NOMO-1 (cell line): Measurements from ENCODE around the gene ZFPM1.

Experiments
- DNase-seq, 2 experiments: peaks; one replicate each; lab custom pipeline; 2025; ENCODE audit not compliant: unreplicated experiment in 2 of 2; lab: John Stamatoyannopoulos, UW

Gene ZFPM1

DNA sequence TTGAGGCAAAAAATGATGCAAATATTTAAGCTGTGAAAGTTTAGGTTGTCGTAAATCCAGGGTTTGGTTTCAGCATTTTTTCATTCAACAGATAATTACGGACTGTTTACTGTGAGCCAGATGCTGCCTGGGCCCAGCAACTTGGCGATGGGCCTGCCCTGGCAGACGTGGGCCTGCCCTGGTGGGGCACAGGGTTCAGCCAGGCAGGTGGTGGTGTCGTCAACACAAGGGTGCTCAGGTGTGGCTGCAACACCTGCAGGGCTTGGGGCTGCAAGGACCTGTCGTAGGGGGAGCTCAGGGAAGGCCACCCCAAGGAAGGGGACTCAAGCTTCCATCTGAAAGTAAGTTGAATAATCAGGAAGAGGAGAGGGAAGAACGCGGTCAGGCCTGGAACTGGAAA, 132.2 kb downstream of the ZFPM1 start:
- no peak for DNase-seq

DNA sequence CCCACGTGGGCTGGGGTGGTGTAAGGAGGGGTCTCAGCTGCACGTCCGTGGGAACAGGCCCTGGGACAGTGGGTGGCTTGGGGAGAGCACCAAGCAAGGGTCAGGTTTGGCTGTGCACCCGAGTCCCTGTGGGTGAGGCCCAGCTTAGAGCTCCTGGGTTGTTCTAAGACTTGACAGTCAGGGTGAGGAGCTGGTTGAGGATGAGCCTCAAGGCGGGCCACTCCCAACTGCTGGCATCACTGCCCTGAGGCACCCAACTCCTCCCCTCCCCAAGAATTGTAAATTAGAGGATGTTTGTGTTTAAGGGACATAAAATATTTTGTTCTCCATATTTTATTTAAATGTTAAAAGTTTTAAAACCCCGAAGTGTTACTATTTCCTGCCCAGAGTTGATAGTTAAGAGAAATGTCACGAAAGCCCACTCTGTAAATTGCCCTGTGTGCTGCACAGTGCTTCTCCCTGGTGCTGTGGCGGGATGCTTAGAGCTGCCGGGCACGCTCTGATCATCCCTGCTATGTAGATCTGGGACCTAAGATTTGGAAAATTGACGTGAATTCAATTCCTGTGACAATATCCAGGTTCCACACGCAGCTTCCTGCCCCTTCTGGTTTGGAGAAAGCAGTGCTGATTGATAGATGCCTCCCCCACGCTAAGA, 133.0 kb downstream of the ZFPM1 start:
- DNase-seq, result no peak
